Gastrocnemius medialis (tissue), 4 donors: ENCODE results near the gene HS3ST4. TPM values are rescaled to one million over a fixed set of nuclear protein-coding genes. Genes with fewer than 3 reads are reported as not detected.

Experiments used
- ATAC-seq, 2 donors: fragments of 150-250 bp; one replicate each; pipeline ENCODE4 v1.9.1; 2016
- DNase-seq, 2 donors: peaks; one replicate each; pipeline ENCODE4 v3.0.0-alpha.2; 2019
- H3K27ac ChIP-seq, 4 donors: fragments of 200-600 bp; sonication (generic); 1 replicate in 1 of 4; 2 replicates in 3 of 4; pipeline ENCODE4 v1.5.1; 2016 to 2018; ENCODE audit warnings: mild to moderate bottlenecking in 2 of 4, moderate library complexity in 1 of 4
- H3K27me3 ChIP-seq, 3 donors: fragments of 200-600 bp; sonication (generic) in 2 of 3; 1 replicate in 1 of 3; 2 replicates in 2 of 3; pipeline versions ENCODE4 v1.5.1 to v1.6.0; 2016 to 2019; ENCODE audit warnings: mild to moderate bottlenecking in 1 of 3, moderate library complexity in 1 of 3
- H3K36me3 ChIP-seq, 2 donors: fragments of 200-600 bp; sonication (generic) in 1 of 2; one replicate each; pipeline ENCODE4 v1.5.1; 2017 to 2018
- H3K4me1 ChIP-seq, 2 donors: fragments of 200-600 bp; sonication (generic) in 1 of 2; one replicate each; pipeline ENCODE4 v1.5.1; 2016 to 2017; ENCODE audit warnings: mild to moderate bottlenecking in 2 of 2
- H3K4me3 ChIP-seq, 4 donors: fragments of 200-600 bp; sonication (generic) in 3 of 4; 1 replicate in 1 of 4; 2 replicates in 3 of 4; pipeline ENCODE4 v1.5.1; 2016 to 2019; ENCODE audit warnings: mild to moderate bottlenecking in 2 of 4
- H3K9me3 ChIP-seq, 3 donors: fragments of 200-600 bp; sonication (generic) in 2 of 3; 1 replicate in 1 of 3; 2 replicates in 2 of 3; pipeline ENCODE4 v1.5.1; 2016 to 2019
- POLR2A ChIP-seq, 2 donors: fragments of 450-650 bp; IDR thresholded peaks; one replicate each; pipeline ENCODE4 v1.6.1; 2017; ENCODE audit warnings: antibody characterized with exemption in 2 of 2, mild to moderate bottlenecking in 2 of 2, moderate library complexity in 2 of 2
- in situ Hi-C, 4 donors: fragments of 200-750 bp; cut with MboI; loops; one replicate each; pipeline versions ENCODE4 v1.15.0 to v1.8.0; 2017; ENCODE audit warnings: low sequenced_read_pairs in 4 of 4
- intact Hi-C: fragments of 100-400 bp; cut with DNase I; formaldehyde crosslinking; loops from one replicate; pipeline ENCODE4 v1.15.1; 2023; ENCODE audit warnings: low total_unique reads
- total RNA-seq, 4 donors: library from RNA; depleted of rRNA; stranded (reverse); fragments of >200 nt; gene quantifications; one replicate each; pipeline versions ENCODE4 v1.1.0 to v1.2.3, GENCODE V29; 2016
- TF ChIP-seq, protein P1 (sequence below), 5 experiments: fragments of 450-650 bp in 3 of 5; fragments of 200-600 bp in 2 of 5; sonication (generic) in 2 of 5; IDR thresholded peaks in 4 of 5; conservative IDR thresholded peaks in 1 of 5; 1 replicate in 4 of 5; 2 replicates in 1 of 5; pipeline ENCODE4 v1.5.1; 2016 to 2019; ENCODE audit warnings: antibody characterized with exemption in 5 of 5, mild to moderate bottlenecking in 3 of 5, moderate library complexity in 3 of 5

HS3ST4 gene
- total RNA-seq, 4 donors from 2014 or later = not detected

DNA sequence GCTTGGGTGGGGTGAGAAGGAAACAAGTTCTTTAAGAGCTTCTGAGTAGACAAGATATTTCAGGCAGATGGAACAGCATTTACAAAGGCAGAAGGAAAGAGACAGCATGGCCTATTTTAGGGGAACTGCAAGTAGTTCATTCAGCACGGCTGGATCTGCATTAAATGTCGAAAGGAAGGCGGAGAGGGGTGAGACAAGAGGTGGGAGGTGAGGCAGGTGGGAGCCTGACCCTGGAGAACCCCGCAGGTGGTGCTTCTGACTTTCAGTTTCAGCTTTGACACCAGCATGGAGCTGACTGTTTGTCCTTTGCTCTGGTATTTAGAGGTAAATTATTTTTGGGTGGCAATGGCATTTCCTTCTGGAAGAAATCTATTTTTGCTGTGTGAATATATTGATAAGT lies 194.8 kb downstream of the HS3ST4 start:
- in situ Hi-C loops = no loop called here
- no peaks in the 10 kb centered on the region for H3K9me3 ChIP-seq
- no peaks in the 10 kb centered on the region for H3K36me3 ChIP-seq
- H3K4me3 ChIP-seq = no peak overlapping the region
- H3K4me1 ChIP-seq = no peaks in the 10 kb centered on the region
- TF ChIP-seq POLR2A (IDR thresholded peaks at IDR 0.05) = no peak
- TF ChIP-seq, protein P1, sequence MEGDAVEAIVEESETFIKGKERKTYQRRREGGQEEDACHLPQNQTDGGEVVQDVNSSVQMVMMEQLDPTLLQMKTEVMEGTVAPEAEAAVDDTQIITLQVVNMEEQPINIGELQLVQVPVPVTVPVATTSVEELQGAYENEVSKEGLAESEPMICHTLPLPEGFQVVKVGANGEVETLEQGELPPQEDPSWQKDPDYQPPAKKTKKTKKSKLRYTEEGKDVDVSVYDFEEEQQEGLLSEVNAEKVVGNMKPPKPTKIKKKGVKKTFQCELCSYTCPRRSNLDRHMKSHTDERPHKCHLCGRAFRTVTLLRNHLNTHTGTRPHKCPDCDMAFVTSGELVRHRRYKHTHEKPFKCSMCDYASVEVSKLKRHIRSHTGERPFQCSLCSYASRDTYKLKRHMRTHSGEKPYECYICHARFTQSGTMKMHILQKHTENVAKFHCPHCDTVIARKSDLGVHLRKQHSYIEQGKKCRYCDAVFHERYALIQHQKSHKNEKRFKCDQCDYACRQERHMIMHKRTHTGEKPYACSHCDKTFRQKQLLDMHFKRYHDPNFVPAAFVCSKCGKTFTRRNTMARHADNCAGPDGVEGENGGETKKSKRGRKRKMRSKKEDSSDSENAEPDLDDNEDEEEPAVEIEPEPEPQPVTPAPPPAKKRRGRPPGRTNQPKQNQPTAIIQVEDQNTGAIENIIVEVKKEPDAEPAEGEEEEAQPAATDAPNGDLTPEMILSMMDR (IDR thresholded peaks at IDR 0.05 in 4 of 5, conservative IDR thresholded peaks at IDR 0.05 in 1 of 5) = no peak
- H3K27ac ChIP-seq = no peak overlapping the region
- DNase-seq = no peak
- ATAC-seq = no peak
- intact Hi-C loops = no loop called here
- H3K27me3 ChIP-seq = no peaks in the 10 kb centered on the region

DNA sequence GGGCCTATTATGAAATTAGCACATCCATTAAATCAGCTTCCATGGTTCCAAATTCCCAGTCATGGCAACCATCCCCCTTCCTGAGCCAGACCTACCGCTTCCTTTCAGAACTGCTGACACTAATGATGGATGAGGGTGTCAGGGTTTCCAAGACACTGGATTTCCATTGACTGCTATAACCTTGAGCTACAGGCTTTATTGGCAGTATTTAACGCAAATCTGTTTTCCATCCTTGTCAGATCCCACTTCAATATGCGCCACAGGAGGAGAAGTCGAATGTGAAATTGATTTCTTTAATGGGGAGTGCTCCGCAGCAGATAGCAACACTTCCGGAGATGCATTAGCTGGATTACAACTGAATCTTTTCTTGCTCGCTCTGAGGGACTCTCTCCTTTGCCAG lies 197.1 kb downstream of the HS3ST4 start:
- in situ Hi-C loops = no loop called here
- no peaks in the 10 kb centered on the region for H3K27me3 ChIP-seq
- intact Hi-C loops = no loop called here
- no peak overlapping the region for H3K4me3 ChIP-seq
- no peaks in the 10 kb centered on the region for H3K9me3 ChIP-seq
- no peaks in the 10 kb centered on the region for H3K36me3 ChIP-seq
- DNase-seq = no peak
- TF ChIP-seq POLR2A (IDR thresholded peaks at IDR 0.05) = no peak
- TF ChIP-seq, protein P1 (IDR thresholded peaks at IDR 0.05 in 4 of 5, conservative IDR thresholded peaks at IDR 0.05 in 1 of 5) = no peak
- H3K4me1 ChIP-seq = no peaks in the 10 kb centered on the region
- no peak for ATAC-seq
- no peak overlapping the region for H3K27ac ChIP-seq

DNA sequence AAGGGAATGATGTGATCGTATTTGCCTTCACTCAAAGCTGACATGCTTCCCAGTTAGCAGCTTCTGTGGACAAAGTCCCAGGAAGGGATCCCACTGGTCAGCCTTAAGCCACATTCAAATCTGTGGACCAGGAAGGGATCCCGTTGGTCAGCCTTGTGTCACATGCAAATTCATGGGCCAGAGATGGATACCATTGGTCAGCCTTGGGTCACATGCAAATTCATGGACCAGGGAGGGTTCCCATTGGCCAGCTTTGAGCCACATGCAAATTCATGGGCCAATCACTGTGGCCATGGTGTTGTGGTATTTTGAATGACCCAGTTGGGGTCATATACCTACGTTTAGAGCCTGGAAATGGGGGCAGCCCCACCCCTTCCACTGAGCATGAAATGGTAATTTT lies 201.6 kb downstream of the HS3ST4 start:
- Histone ChIP-seq H3K4me3 (no peak overlapping the region), H3K36me3 (no peaks in the 10 kb centered on the region), H3K27ac (no peak overlapping the region), H3K9me3 (no peaks in the 10 kb centered on the region), H3K4me1 (no peaks in the 10 kb centered on the region), H3K27me3 (no peaks in the 10 kb centered on the region)
- intact Hi-C loops (no loop called here), in situ Hi-C loops (loop anchor here in 1 of 4 donors (10.0 kb wide), 1 partner anchor 61 kb away; no protein-coding TSS in a partner anchor)
- ATAC-seq (no peak), DNase-seq (no peak)
- TF ChIP-seq, protein P1 (IDR thresholded peaks at IDR 0.05 in 4 of 5, conservative IDR thresholded peaks at IDR 0.05 in 1 of 5) = no peak
- no peak for TF ChIP-seq POLR2A (IDR thresholded peaks at IDR 0.05)

DNA sequence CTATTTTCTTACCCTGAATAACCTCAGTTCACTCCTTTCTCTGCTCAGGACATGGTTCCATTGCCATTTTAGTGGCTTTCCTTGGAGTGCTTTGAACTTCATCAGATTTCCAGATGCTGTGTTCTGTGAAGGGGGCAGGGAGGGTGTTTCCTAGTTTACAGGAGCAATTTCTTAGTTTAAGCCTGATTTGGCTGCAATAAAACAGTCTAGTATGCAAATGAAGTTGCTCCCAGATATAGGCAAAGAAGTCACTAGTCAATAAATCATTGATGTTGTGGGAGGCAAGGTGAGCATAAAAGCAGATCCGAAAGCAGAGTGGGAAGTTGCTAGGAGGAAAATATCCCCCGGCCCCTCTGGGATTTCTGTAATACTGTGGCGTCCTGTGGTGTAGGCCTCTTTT lies 202.3 kb downstream of the HS3ST4 start:
- Histone ChIP-seq H3K27me3 (no peaks in the 10 kb centered on the region), H3K9me3 (no peaks in the 10 kb centered on the region), H3K4me3 (no peak overlapping the region), H3K27ac (no peak overlapping the region), H3K36me3 (no peaks in the 10 kb centered on the region), H3K4me1 (no peaks in the 10 kb centered on the region)
- TF ChIP-seq POLR2A (IDR thresholded peaks at IDR 0.05) = no peak
- TF ChIP-seq, protein P1 (IDR thresholded peaks at IDR 0.05 in 4 of 5, conservative IDR thresholded peaks at IDR 0.05 in 1 of 5) = no peak
- intact Hi-C loops = no loop called here
- in situ Hi-C loops = loop anchor here in 1 of 4 donors (10.0 kb wide), 1 partner anchor 61 kb away; no protein-coding TSS in a partner anchor
- no peak for DNase-seq
- ATAC-seq = no peak

DNA sequence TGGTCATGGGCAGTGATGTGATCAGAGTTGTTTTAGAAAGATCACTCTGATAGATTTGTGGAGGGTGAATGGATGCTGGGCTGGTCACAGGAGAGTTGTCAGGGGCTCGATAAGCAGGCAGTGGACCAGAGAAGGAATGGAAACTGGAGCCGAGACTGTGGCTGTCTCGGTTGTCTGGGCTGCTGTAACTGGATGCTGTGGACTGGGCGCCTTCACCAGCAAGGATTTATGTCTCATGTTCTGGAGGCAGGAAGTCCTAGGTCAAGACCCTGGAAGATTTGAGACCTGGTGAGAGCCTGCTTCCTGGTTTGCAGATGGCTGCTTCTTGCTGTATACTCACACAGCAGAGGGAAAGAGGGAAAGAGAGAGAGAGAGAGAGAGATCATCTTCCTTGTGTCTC lies 203.6 kb downstream of the HS3ST4 start:
- no peaks in the 10 kb centered on the region for H3K36me3 ChIP-seq
- H3K9me3 ChIP-seq = no peaks in the 10 kb centered on the region
- TF ChIP-seq, protein P1 (IDR thresholded peaks at IDR 0.05 in 4 of 5, conservative IDR thresholded peaks at IDR 0.05 in 1 of 5) = no peak
- no peak for TF ChIP-seq POLR2A (IDR thresholded peaks at IDR 0.05)
- intact Hi-C loops (no loop called here), in situ Hi-C loops (loop anchor here in 1 of 4 donors (10.0 kb wide), 1 partner anchor 59 kb away; no protein-coding TSS in a partner anchor)
- H3K27ac ChIP-seq = no peak overlapping the region
- no peak for DNase-seq
- H3K4me1 ChIP-seq = no peaks in the 10 kb centered on the region
- H3K27me3 ChIP-seq = no peaks in the 10 kb centered on the region
- no peak for ATAC-seq
- no peak overlapping the region for H3K4me3 ChIP-seq
